Diencephalon (tissue), 1 donor: ENCODE data around the gene FGF19. TPM values are rescaled to one million over a fixed set of nuclear protein-coding genes. Genes with fewer than 3 reads are reported as not detected.

Experiments
- total RNA-seq: library from RNA; depleted of rRNA; stranded (reverse); fragments of >200 nt; gene quantifications from one replicate; pipeline ENCODE4 v1.2.3, GENCODE V29; 2014

Gene FGF19, protein sequence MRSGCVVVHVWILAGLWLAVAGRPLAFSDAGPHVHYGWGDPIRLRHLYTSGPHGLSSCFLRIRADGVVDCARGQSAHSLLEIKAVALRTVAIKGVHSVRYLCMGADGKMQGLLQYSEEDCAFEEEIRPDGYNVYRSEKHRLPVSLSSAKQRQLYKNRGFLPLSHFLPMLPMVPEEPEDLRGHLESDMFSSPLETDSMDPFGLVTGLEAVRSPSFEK
- total RNA-seq = 2.3 TPM

DNA sequence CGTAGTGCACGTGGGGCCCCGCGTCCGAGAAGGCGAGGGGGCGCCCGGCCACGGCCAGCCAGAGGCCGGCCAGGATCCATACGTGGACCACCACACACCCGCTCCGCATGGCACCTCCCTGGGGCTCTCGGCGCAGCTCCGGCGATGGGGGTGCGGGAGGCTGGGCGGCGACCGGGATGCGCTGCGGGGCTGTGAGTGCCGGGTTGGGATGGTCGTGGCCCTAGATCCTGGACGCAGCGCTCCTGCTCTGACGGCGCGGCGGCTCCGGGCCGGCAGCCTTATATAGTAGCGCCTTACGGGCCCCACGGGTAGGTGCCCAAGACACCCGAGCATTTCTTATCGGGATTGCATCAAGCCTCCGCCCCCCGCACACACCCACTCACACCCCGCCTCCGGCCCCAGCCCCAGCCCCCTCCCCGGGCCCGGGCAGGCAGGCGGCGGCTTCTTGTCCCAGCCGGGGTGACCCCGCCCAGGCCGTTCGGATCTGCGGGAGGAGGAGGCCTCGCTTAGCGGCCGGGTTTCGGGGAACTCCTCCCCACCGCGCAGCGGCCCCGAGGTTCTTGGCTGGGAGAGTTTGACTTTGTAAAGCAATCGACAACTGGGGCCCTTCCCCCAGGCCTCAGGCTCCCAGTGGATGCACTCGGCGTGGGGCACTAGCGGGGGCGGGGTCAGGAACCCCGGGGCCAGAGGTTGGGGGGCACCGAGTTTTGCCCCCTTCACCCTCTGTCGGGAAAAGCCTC lies at the start of gene FGF19:
Gene FGF19 (minus strand): TSS at position 255 of the 740 bp plus-strand sequence. CDS start 146 bp downstream, at position 109.

DNA sequence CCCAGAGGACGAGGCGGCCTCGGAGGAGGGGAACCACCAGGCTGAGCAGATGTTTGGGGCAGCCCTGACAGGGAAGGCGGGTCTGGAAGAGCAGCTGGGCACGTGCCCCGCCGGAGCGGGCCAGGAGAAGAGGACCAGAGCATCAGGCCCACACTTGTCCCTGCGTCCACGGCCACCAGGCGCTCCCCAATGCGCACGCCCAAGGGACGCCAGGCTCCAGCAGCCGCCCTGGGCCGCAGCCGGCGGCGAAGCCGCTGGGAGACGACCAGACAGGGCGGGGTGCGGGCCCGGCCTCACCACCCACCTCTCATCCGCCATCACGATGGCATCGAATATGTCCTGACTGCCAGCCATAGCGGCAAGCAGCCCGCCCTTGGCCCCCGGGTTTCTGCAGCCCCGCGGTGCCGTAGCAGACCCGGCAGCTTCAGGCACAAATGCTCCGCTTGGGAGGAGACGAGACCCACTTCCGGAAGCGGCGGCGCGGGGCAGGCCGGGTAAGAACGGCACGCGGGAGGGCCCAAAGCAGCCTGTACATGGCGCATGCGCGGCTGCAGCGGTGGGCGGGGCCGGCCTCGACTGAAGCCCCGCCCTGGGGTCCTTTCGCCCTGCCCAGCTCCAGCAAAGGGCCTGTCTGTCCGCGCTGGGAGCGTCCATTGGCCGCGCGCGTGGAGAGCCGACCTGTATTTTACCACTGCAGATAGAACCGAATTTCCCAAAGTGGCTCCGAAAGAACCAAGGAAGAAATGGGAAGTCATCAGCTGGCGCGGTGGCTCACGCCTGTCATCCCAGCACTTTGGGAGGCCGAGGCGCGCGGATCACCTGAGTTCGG lies 28.7 kb downstream of the FGF19 start, which contains the start of gene LTO1:
Gene LTO1 (minus strand): TSS at position 468 of the 829 bp plus-strand sequence. CDS start 114 bp downstream, at position 354.

Other genes with a start within 250 kb of the FGF19 start
- gene LINC01488, start 222.4 kb downstream of the FGF19 start, total RNA-seq = not detected
- 19.1 TPM for gene CCND1, start 62.9 kb downstream of the FGF19 start, total RNA-seq
- gene LTO1, start 28.7 kb downstream of the FGF19 start, total RNA-seq = 16.1 TPM
- gene FGF4, start 71.3 kb upstream of the FGF19 start, total RNA-seq = not detected
- not detected for gene FGF3, start 115.4 kb upstream of the FGF19 start, total RNA-seq